Measurements from ENCODE around the gene PURA.

DNA sequence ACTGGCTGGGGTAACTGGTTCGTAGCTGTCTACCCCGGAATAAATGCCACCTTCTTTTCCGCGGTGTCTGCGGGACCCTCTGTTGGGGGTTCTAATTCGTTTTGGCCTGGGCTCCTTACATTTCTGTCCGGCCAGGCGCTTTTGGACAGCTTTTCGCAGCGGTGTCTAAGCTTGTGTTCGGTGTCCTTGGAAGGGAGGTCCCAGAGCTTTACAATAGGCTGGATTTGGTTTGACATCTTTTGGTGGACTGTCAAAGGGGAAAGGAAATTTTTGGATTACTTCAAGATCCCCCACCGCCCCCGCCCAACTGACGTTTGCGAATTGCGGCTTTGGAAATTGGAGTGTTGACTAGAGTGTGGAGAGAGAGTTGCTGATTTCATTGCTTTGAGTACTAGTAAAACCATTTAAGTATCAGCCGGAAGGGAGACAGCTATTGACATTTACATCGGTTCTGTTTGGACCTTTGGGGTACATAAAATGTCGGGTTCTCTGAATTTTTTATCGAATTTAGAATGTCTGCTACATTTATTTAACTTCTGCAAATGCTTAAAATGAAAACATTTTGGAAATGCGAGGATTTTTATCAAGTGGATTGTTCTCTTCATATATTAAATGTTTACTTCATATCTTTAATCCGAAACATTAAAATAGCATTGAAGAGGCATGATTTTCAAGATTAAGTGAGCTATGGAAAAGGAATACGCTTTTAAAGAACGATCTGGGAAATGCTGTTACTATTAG is 4.7 kb upstream of the PURA start:
- TF ChIP-seq POLR2A (IDR thresholded peaks at IDR 0.05; ENCODE audit: low read depth, low read length) = no peak
- no peak for TF ChIP-seq POLR2AphosphoS5 (IDR thresholded peaks at IDR 0.05; ENCODE audit: low read depth, low read length)

Measured in GM12892 (cell line).